ENCODE measurements around the gene AEBP2. TPM values are rescaled to one million over a fixed set of nuclear protein-coding genes. Genes with fewer than 3 reads are reported as not detected.

The AEBP2 gene
- total and polyA plus RNA-seq, 2 of the 4 experiments (the other 2 are of a cell fraction): 15.5 to 21.7 TPM

DNA sequence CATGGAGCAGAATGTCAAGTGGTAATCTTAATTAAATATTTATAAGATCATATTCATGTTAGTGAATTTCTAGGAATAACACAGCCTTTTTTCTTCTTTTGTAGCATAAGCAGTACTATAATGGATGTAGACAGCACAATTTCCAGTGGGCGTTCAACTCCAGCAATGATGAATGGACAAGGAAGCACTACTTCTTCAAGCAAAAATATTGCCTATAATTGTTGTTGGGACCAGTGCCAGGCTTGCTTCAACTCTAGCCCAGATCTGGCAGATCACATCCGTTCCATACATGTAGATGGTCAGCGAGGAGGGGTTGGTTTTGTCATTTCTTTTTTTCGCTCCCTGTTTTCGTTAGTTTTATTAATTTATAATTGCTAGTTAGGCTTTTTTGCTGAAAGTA, 23.1 kb downstream of the AEBP2 start:
- Histone ChIP-seq H3K27ac (ENCODE audit: insufficient read depth, low read length) (no peak overlapping the region), H4K5ac (ENCODE audit: low read depth, low read length) (no peak overlapping the region), H3K9me3 (ENCODE audit: control insufficient read depth, insufficient read depth, low read length) (no peaks in the 10 kb centered on the region), H3K79me1 (ENCODE audit: low read depth in 1 of 2, low read length in 2 of 2) (peaks cover 16 to 50% of the 10 kb centered on the region in 2 experiments), H3K14ac (replicated peaks; ENCODE audit: low read depth, low read length) (no peak overlapping the region), H2AK9ac (replicated peaks; ENCODE audit: low read depth, low read length, poor library complexity) (no peak overlapping the region), H3K18ac (ENCODE audit: low read depth, low read length) (no peak overlapping the region), H2BK20ac (ENCODE audit: low read depth, low read length) (no peak overlapping the region), H3K4me2 (ENCODE audit: low read depth, low read length) (no peak overlapping the region), H3K9me1 (ENCODE audit: insufficient read depth, low read length) (peaks cover 4% of the 10 kb centered on the region; the same call in 1 of the 2 replicates), H3K36me3 (ENCODE audit: control insufficient read depth, insufficient read depth, low read length) (peaks cover 19% of the 10 kb centered on the region), H3K9ac (ENCODE audit: low read depth, low read length) (no peak overlapping the region), H3K4ac (ENCODE audit: low read depth, low read length) (no peak overlapping the region), H4K91ac (ENCODE audit: insufficient read depth, low read depth, low read length) (no peak overlapping the region), H2BK5ac (ENCODE audit: low read depth, low read length, poor library complexity, severe bottlenecking) (no peak overlapping the region), H2AFZ (replicated peaks; ENCODE audit: low read length, poor library complexity) (no peak overlapping the region), H3K4me1 (ENCODE audit: control insufficient read depth, insufficient read depth, low read length) (no peaks in the 10 kb centered on the region), H3K23ac (ENCODE audit: low read depth, low read length) (no peak overlapping the region), H2AK5ac (ENCODE audit: low read depth, low read length) (no peak overlapping the region), H3K4me3 (ENCODE audit: insufficient read depth, low read depth, low read length) (no peak overlapping the region), H4K8ac (ENCODE audit: low read depth in 2 of 2, low read length in 2 of 2) (no peak overlapping the region), H4K20me1 (ENCODE audit: insufficient read depth, low read length) (peaks cover 27% of the 10 kb centered on the region), H2BK120ac (ENCODE audit: low read depth, low read length) (no peak overlapping the region), H2BK15ac (ENCODE audit: low read depth, low read length) (no peak overlapping the region), H3K27me3 (ENCODE audit: control insufficient read depth, insufficient read depth, low read length) (no peaks in the 10 kb centered on the region), H3K56ac (ENCODE audit: extremely low read depth, insufficient read depth, low read length) (no peak overlapping the region)
- ChIA-PET CTCF (no interaction called here), POLR2A (ENCODE audit: unreplicated experiment) (no interaction called here)
- ATAC-seq (ENCODE audit: low read depth) (no peak), DNase-seq (no peak)
- intact Hi-C loops (cut with micrococcal nuclease) (no loop called here), dilution Hi-C loops (cut with HindIII; ENCODE audit: low sequenced_read_pairs, unreplicated experiment) (no loop called here), in situ Hi-C loops (cut with MboI; ENCODE audit: low sequenced_read_pairs) (no loop called here)
- no TSS peak for BruUV-seq (replicated peaks)
- no CpG with 5 or more reads among the region's 5 CpGs for WGBS, 2 experiments (ENCODE audit: extremely low coverage in 2 of 2, insufficient read length in 1 of 2)
- TF ChIP-seq NFE2L2 (IDR thresholded peaks at IDR 0.05; ENCODE audit: low read depth, low read length): no peak
- TF ChIP-seq CHD1 (IDR thresholded peaks at IDR 0.05; ENCODE audit: low read depth, low read length): no peak
- TF ChIP-seq MXI1 (IDR thresholded peaks at IDR 0.05; ENCODE audit: borderline replicate concordance, low read depth, low read length): no peak
- TF ChIP-seq RFX5 (IDR thresholded peaks at IDR 0.05; ENCODE audit: low read depth, low read length): no peak
- TF ChIP-seq USF2 (IDR thresholded peaks at IDR 0.05; ENCODE audit: low read depth, low read length): no peak
- TF ChIP-seq, protein P1, sequence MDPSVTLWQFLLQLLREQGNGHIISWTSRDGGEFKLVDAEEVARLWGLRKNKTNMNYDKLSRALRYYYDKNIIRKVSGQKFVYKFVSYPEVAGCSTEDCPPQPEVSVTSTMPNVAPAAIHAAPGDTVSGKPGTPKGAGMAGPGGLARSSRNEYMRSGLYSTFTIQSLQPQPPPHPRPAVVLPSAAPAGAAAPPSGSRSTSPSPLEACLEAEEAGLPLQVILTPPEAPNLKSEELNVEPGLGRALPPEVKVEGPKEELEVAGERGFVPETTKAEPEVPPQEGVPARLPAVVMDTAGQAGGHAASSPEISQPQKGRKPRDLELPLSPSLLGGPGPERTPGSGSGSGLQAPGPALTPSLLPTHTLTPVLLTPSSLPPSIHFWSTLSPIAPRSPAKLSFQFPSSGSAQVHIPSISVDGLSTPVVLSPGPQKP (IDR thresholded peaks at IDR 0.05; ENCODE audit: borderline replicate concordance, low read depth, low read length): no peak
- no peak for TF ChIP-seq RAD21 (IDR thresholded peaks at IDR 0.05; ENCODE audit: low read length)
- TF ChIP-seq POLR2A (IDR thresholded peaks at IDR 0.05; ENCODE audit: low read depth, low read length): no peak
- no peak for TF ChIP-seq RCOR1 (IDR thresholded peaks at IDR 0.05; ENCODE audit: insufficient replicate concordance, low read length)
- TF ChIP-seq MAZ (IDR thresholded peaks at IDR 0.05; ENCODE audit: borderline replicate concordance, low read depth, low read length): no peak
- no peak for TF ChIP-seq SMC3 (IDR thresholded peaks at IDR 0.05; ENCODE audit: low read depth, low read length)
- TF ChIP-seq MAFK (IDR thresholded peaks at IDR 0.05; ENCODE audit: low read depth, low read length): no peak
- TF ChIP-seq CEBPB (IDR thresholded peaks at IDR 0.05; ENCODE audit: low read depth, low read length): no peak
- no peak for TF ChIP-seq BHLHE40 (IDR thresholded peaks at IDR 0.05; ENCODE audit: low read depth, low read length)
- TF ChIP-seq, protein P2, sequence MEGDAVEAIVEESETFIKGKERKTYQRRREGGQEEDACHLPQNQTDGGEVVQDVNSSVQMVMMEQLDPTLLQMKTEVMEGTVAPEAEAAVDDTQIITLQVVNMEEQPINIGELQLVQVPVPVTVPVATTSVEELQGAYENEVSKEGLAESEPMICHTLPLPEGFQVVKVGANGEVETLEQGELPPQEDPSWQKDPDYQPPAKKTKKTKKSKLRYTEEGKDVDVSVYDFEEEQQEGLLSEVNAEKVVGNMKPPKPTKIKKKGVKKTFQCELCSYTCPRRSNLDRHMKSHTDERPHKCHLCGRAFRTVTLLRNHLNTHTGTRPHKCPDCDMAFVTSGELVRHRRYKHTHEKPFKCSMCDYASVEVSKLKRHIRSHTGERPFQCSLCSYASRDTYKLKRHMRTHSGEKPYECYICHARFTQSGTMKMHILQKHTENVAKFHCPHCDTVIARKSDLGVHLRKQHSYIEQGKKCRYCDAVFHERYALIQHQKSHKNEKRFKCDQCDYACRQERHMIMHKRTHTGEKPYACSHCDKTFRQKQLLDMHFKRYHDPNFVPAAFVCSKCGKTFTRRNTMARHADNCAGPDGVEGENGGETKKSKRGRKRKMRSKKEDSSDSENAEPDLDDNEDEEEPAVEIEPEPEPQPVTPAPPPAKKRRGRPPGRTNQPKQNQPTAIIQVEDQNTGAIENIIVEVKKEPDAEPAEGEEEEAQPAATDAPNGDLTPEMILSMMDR (conservative IDR thresholded peaks at IDR 0.05; ENCODE audit: low read depth, low read length): no peak
- no peak for TF ChIP-seq FOS (IDR thresholded peaks at IDR 0.05; ENCODE audit: low read depth, low read length)

Measured in IMR-90 (cell line).